ENCODE results near the gene NME9. TPM values are rescaled to one million over a fixed set of nuclear protein-coding genes. Genes with fewer than 3 reads are reported as not detected.

NME9 gene
- total RNA-seq, 1 experiment from 2014 or later, result 0.40 TPM

- intact Hi-C loops (cut with micrococcal nuclease), result no loop called here
- H3K27ac ChIP-seq (ENCODE audit: low read length), result no peak overlapping the region
- no peaks in the 10 kb centered on the region for H3K9me2 ChIP-seq (replicated peaks; ENCODE audit: low read length)
- ATAC-seq (no peak), DNase-seq (no peak)
- no peaks in the 10 kb centered on the region for H3K4me1 ChIP-seq (ENCODE audit: insufficient read depth, low read length)
- H3K4me2 ChIP-seq (ENCODE audit: low read length), result no peak overlapping the region
- H3K79me2 ChIP-seq (ENCODE audit: low read length), result no peaks in the 10 kb centered on the region
- TF ChIP-seq EZH2phosphoT487 (IDR thresholded peaks at IDR 0.05; ENCODE audit: borderline replicate concordance, low read length), result no peak
- no peak for TF ChIP-seq EZH2 (IDR thresholded peaks at IDR 0.05; ENCODE audit: low read length, unreplicated experiment)
- no peak for TF ChIP-seq CTCF (conservative IDR thresholded peaks at IDR 0.05; ENCODE audit: low read depth, low read length)
- H4K20me1 ChIP-seq (ENCODE audit: low read length), result no peaks in the 10 kb centered on the region
- H2AFZ ChIP-seq (ENCODE audit: low read length), result no peak overlapping the region
- H3K9me3 ChIP-seq (ENCODE audit: low read length), result no peaks in the 10 kb centered on the region
- H3K36me3 ChIP-seq (ENCODE audit: low read depth, low read length), result no peaks in the 10 kb centered on the region
- CTCF ChIA-PET, result no interaction called here
- POLR2A ChIA-PET (ENCODE audit: unreplicated experiment), result no interaction called here
- H3F3A ChIP-seq (ENCODE audit: low read length, unreplicated experiment), result no peaks in the 10 kb centered on the region
- BruUV-seq (replicated peaks), result no TSS peak
- no peaks in the 10 kb centered on the region for H3K27me3 ChIP-seq (ENCODE audit: low read length)
- no peak overlapping the region for H3K4me3 ChIP-seq (ENCODE audit: low read length)
- no peak overlapping the region for H3K9ac ChIP-seq (ENCODE audit: low read length)
Measured at GRCh38 chr3:138367911-138368310, 38.3 kb upstream of the NME9 start.

- CTCF ChIA-PET, result no interaction called here
- DNase-seq, result no peak
- no peak overlapping the region for H3K4me2 ChIP-seq (ENCODE audit: low read length)
Measured at GRCh38 chr3:138367326-138367850, 37.7 kb upstream of the NME9 start.

More at GRCh38 chr3:138367326-138367850, 37.7 kb upstream of the NME9 start:
- Histone ChIP-seq H3F3A (ENCODE audit: low read length, unreplicated experiment) (no peaks in the 10 kb centered on the region), H3K9me2 (replicated peaks; ENCODE audit: low read length) (no peaks in the 10 kb centered on the region), H3K4me3 (ENCODE audit: low read length) (no peak overlapping the region), H3K9me3 (ENCODE audit: low read length) (no peaks in the 10 kb centered on the region), H3K27ac (ENCODE audit: low read length) (no peak overlapping the region), H4K20me1 (ENCODE audit: low read length) (no peaks in the 10 kb centered on the region), H3K79me2 (ENCODE audit: low read length) (no peaks in the 10 kb centered on the region), H3K4me1 (ENCODE audit: insufficient read depth, low read length) (no peaks in the 10 kb centered on the region), H3K27me3 (ENCODE audit: low read length) (no peaks in the 10 kb centered on the region), H2AFZ (ENCODE audit: low read length) (no peak overlapping the region), H3K36me3 (ENCODE audit: low read depth, low read length) (no peaks in the 10 kb centered on the region), H3K9ac (ENCODE audit: low read length) (no peak overlapping the region)
- ATAC-seq, result no peak
- POLR2A ChIA-PET (ENCODE audit: unreplicated experiment), result no interaction called here
- BruUV-seq (replicated peaks), result no TSS peak
- intact Hi-C loops (cut with micrococcal nuclease), result no loop called here
- TF ChIP-seq CTCF (conservative IDR thresholded peaks at IDR 0.05; ENCODE audit: low read depth, low read length) (no peak), EZH2 (IDR thresholded peaks at IDR 0.05; ENCODE audit: low read length, unreplicated experiment) (no peak), EZH2phosphoT487 (IDR thresholded peaks at IDR 0.05; ENCODE audit: borderline replicate concordance, low read length) (no peak)

Measured in PC-3 (cell line).